Progenitor cell of endocrine pancreas (in vitro differentiated cells): ENCODE data around the gene GALNTL6. TPM values are rescaled to one million over a fixed set of nuclear protein-coding genes. Genes with fewer than 3 reads are reported as not detected.
"Not testable (repeated sequence)": the region's sequence is repeated elsewhere in the genome, so short reads cannot be mapped to it uniquely, and the experiment has no call there.

Source experiments
- DNase-seq: peaks from one replicate; pipeline ENCODE4 v3.0.0; 2021; ENCODE audit warnings: low spot score; ENCODE audit not compliant: unreplicated experiment
- H3K27ac Mint-ChIP-seq: 2 replicates; pipeline ENCODE4 v1.8.0; 2021; ENCODE audit warnings: mild to moderate bottlenecking, moderate library complexity, mixed read lengths
- H3K27me3 Mint-ChIP-seq: 2 replicates; pipeline ENCODE4 v1.8.0; 2021; ENCODE audit warnings: mixed read lengths
- H3K36me3 Mint-ChIP-seq: 2 replicates; pipeline ENCODE4 v1.8.0; 2022; ENCODE audit warnings: mixed read lengths; ENCODE audit not compliant: insufficient read depth
- H3K4me1 Mint-ChIP-seq: 2 replicates; pipeline ENCODE4 v1.8.0; 2021; ENCODE audit warnings: low read depth, mixed read lengths
- H3K4me3 Mint-ChIP-seq: 2 replicates; pipeline ENCODE4 v1.8.0; 2021; ENCODE audit warnings: low read depth, mild to moderate bottlenecking, moderate library complexity, mixed read lengths
- H3K9me3 Mint-ChIP-seq: 2 replicates; pipeline ENCODE4 v1.8.0; 2021; ENCODE audit warnings: low read depth, mixed read lengths
- total RNA-seq: library from RNA; stranded (reverse); gene quantifications from 2 replicates; pipeline ENCODE4 v1.2.1, GENCODE V29; 2021
- TF ChIP-seq, protein P1 (sequence below): fragments of 200-600 bp; sonication (generic); IDR thresholded peaks from one replicate; pipeline ENCODE4 v1.5.0; 2021; ENCODE audit warnings: antibody characterized with exemption, mild to moderate bottlenecking; ENCODE audit not compliant: unreplicated experiment

The GALNTL6 gene
- total RNA-seq, 1 donor from 2014 or later: 0.14 TPM

- TF ChIP-seq, protein P1, sequence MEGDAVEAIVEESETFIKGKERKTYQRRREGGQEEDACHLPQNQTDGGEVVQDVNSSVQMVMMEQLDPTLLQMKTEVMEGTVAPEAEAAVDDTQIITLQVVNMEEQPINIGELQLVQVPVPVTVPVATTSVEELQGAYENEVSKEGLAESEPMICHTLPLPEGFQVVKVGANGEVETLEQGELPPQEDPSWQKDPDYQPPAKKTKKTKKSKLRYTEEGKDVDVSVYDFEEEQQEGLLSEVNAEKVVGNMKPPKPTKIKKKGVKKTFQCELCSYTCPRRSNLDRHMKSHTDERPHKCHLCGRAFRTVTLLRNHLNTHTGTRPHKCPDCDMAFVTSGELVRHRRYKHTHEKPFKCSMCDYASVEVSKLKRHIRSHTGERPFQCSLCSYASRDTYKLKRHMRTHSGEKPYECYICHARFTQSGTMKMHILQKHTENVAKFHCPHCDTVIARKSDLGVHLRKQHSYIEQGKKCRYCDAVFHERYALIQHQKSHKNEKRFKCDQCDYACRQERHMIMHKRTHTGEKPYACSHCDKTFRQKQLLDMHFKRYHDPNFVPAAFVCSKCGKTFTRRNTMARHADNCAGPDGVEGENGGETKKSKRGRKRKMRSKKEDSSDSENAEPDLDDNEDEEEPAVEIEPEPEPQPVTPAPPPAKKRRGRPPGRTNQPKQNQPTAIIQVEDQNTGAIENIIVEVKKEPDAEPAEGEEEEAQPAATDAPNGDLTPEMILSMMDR: no peak
- Mint-ChIP-seq H3K36me3 (no peaks in the 10 kb centered on the region), H3K4me3 (no peak overlapping the region), H3K4me1 (no peaks in the 10 kb centered on the region), H3K27ac (no peak overlapping the region), H3K27me3 (no peaks in the 10 kb centered on the region), H3K9me3 (peaks cover under 1% of the 10 kb centered on the region)
- no peak for DNase-seq
These were observed 1162.5 kb downstream of the GALNTL6 start for GRCh38 chr4:172975651-172976229.

DNA sequence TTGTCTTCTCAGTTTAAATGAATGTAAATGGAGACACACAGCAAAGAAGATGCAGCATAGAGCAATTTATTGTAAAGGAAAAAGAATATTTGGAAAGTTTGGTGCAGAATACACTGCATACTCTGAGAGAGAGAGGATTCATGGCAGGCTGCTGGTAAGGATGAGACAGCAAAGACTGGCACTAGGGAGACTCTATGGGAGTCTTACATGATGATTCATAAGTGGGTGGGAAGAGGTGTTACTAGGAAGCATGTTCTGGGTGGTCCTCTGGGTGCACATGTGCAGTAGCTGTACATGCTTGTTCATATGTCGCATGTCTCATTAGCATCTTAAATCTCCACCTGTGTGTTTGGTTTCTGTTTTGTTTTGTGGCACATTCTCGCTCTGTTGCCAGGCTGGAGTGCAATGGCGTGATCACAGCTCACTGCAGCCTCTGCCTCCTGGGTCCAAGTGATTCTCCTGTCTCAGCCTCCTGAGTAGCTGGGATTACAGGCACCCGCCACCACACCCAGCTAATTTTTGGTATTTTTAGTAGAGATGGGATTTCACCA, 1164.4 kb downstream of the GALNTL6 start:
- H3K9me3 Mint-ChIP-seq, H3K4me3 Mint-ChIP-seq, H3K27me3 Mint-ChIP-seq, DNase-seq, H3K4me1 Mint-ChIP-seq, H3K36me3 Mint-ChIP-seq, H3K27ac Mint-ChIP-seq: not testable (repeated sequence)

GRCh38 chr4:172978848-172979247, 1165.6 kb downstream of the GALNTL6 start:
- no peak for DNase-seq
- Mint-ChIP-seq H3K27ac (no peak overlapping the region), H3K4me3 (no peak overlapping the region), H3K4me1 (no peaks in the 10 kb centered on the region), H3K9me3 (no peaks in the 10 kb centered on the region), H3K27me3 (no peaks in the 10 kb centered on the region), H3K36me3 (no peaks in the 10 kb centered on the region)
- TF ChIP-seq, protein P1: no peak

DNA sequence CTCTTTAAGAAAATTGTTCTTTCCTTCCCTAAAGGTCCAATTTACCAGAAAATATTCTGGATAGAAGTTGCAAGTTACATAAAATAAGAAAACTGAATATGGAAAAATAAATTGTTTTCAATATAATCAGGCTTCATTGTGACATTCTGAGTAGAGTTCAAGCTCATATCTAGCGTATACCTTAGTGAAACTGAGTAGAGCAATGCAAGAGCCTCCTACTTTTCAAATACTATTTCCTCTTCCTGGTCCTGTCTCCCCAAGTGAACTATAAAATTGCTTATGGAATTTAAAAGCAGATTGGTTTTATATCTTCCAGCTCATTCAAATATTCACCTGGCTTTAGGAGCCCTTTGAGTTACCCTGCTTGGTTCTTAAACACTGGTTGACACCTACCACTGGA, 1166.1 kb downstream of the GALNTL6 start:
- TF ChIP-seq, protein P1: no peak
- no peak for DNase-seq
- Mint-ChIP-seq H3K4me3 (no peak overlapping the region), H3K4me1 (no peaks in the 10 kb centered on the region), H3K27ac (no peak overlapping the region), H3K9me3 (no peaks in the 10 kb centered on the region), H3K27me3 (no peaks in the 10 kb centered on the region), H3K36me3 (no peaks in the 10 kb centered on the region)

DNA sequence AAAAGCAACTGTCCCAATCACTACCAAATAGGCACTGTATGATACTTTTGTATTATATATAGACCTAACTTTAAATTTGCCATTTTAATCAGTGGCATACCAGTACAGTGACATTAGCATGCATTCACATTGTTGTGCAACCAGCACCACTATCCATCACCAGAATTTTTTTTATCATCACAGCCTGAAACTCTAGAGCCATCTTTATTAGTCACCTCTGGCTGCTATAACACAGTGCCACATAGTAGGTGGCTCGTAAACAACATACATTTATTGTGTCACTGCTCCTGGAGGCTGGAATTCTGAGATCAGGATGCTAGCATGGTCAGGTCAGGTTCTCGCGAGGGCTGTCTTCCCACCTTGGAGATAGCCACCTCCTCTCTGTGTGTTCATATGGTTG, 1167.0 kb downstream of the GALNTL6 start:
- Mint-ChIP-seq H3K27me3 (no peaks in the 10 kb centered on the region), H3K4me3 (no peak overlapping the region), H3K27ac (no peak overlapping the region), H3K4me1 (no peaks in the 10 kb centered on the region), H3K36me3 (no peaks in the 10 kb centered on the region), H3K9me3 (no peaks in the 10 kb centered on the region)
- TF ChIP-seq, protein P1: no peak
- DNase-seq: no peak

DNA sequence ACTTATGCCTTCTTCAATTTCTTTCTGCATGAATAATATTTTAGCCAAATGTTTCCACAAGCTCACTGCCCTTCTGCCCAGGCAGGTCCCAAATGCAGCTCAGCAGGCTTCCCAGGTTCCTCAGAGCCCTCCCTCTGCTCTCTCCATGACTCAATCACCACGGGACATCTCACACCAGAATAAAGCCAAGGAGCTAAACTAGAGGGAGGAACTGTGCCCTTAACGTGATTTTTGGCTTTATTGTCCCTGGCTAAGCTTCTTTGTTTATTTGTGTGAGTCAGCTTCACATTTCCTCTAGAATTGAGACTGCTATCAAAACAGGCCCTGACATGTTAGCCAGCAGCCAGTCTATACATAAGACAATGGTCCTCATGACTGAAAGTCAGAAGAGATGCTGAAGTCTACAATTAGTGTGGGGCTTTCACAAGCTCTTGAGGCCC, 1169.0 kb downstream of the GALNTL6 start:
- Mint-ChIP-seq H3K27me3 (no peaks in the 10 kb centered on the region), H3K36me3 (no peaks in the 10 kb centered on the region), H3K4me1 (no peaks in the 10 kb centered on the region), H3K9me3 (no peaks in the 10 kb centered on the region), H3K27ac (no peak overlapping the region), H3K4me3 (no peak overlapping the region)
- DNase-seq: no peak
- TF ChIP-seq, protein P1: no peak
